HCT116 (cell line): ENCODE results near the gene ADM5. TPM values are rescaled to one million over a fixed set of nuclear protein-coding genes. Genes with fewer than 3 reads are reported as not detected.
A peak's percentile ranks its signal among the peaks of the same experiment; 100 is the strongest.

Experiments
- ATAC-seq: fragments of 200-7000 bp; cut with Tn5 transposase; 2 replicates; pipeline ENCODE4 v1.9.1; 2020; ENCODE audit warnings: mild to moderate bottlenecking, moderate library complexity
- BruUV-seq: library from RNA; stranded (reverse); fragments of 400-500 nt; replicated peaks from 2 replicates; lab custom pipeline; 2021; lab: Mats Ljungman, UMichigan
- CTCF ChIA-PET: fragments of 300-600 bp; sonication (Branson Sonifier 250); formaldehyde crosslinking; loops from one replicate; lab custom pipeline; 2021; ENCODE audit warnings: antibody characterized with exemption; lab: Charles Lee
- POLR2A ChIA-PET: fragments of 300-600, 350-600 bp; sonication (Branson Sonifier 250); formaldehyde crosslinking; loops from one replicate; lab custom pipeline; 2021; ENCODE audit warnings: antibody characterized with exemption; lab: Charles Lee
- RAD21 ChIA-PET, 2 experiments: fragments of 300-600 bp; sonication (Branson Sonifier 250); formaldehyde crosslinking; loops; one replicate each; lab custom pipeline; 2023; ENCODE audit warnings: low total read pairs in 2 of 2; ENCODE audit not compliant: uncharacterized antibody in 2 of 2, unreplicated experiment in 2 of 2, low non-redundant PET in 1 of 2; lab: Charles Lee
- DNase-seq: peaks from one replicate; pipeline ENCODE4 v3.0.0-alpha.2; 2010; ENCODE audit warnings: low read depth, low spot score
- H2AFZ ChIP-seq: fragments of 200-600 bp; shearing (Covaris generic), sonication (generic); 2 replicates; pipeline ENCODE4 v1.6.1; 2017; ENCODE audit warnings: low read depth, mixed run types, mixed read lengths, antibody characterized with exemption, low read length; ENCODE audit not compliant: poor library complexity, severe bottlenecking
- H3K27ac ChIP-seq: 2 replicates; pipeline ENCODE4 v1.5.1; 2012; ENCODE audit warnings: low read depth, low read length
- H3K27me3 ChIP-seq: fragments of 200-600 bp; sonication (generic); 2 replicates; pipeline ENCODE4 v1.6.1; 2016; ENCODE audit warnings: mixed run types, low read length, mixed read lengths; ENCODE audit not compliant: insufficient read depth
- H3K36me3 ChIP-seq, 2 experiments: fragments of 200-500 bp in 1 of 2; fragments of 200-600 bp in 1 of 2; sonication (Bioruptor generic) in 1 of 2; sonication (generic) in 1 of 2; 2 replicates each; pipeline versions ENCODE4 v1.5.1 to v1.6.1; 2014 to 2016; ENCODE audit warnings: low read length in 2 of 2, inconsistent platforms in 1 of 2, mixed read lengths in 1 of 2, mixed run types in 1 of 2; ENCODE audit not compliant: insufficient read depth in 2 of 2, control insufficient read depth in 1 of 2
- H3K4me1 ChIP-seq, 2 experiments: fragments of 200-600 bp in 1 of 2; sonication (generic) in 1 of 2; 2 replicates each; pipeline versions ENCODE4 v1.5.1 to v1.6.1; 2012 to 2017; ENCODE audit warnings: low read length in 2 of 2, inconsistent platforms in 1 of 2, mild to moderate bottlenecking in 1 of 2, mixed read lengths in 1 of 2, mixed run types in 1 of 2, moderate library complexity in 1 of 2; ENCODE audit not compliant: insufficient read depth in 2 of 2, control insufficient read depth in 1 of 2
- H3K4me2 ChIP-seq: fragments of 200-600 bp; sonication (generic); 2 replicates; pipeline ENCODE4 v1.6.1; 2017; ENCODE audit warnings: mixed run types, low read length, mixed read lengths
- H3K4me3 ChIP-seq, 2 experiments: fragments of 200-600 bp in 1 of 2; sonication (generic) in 1 of 2; replicated peaks in 1 of 2; 2 replicates each; pipeline ENCODE4 v1.5.1; 2011 to 2016; ENCODE audit warnings: low read length in 2 of 2, control low read depth in 1 of 2, low read depth in 1 of 2, mild to moderate bottlenecking in 1 of 2, mixed read lengths in 1 of 2, mixed run types in 1 of 2
- H3K79me2 ChIP-seq: fragments of 200-600 bp; sonication (generic); 2 replicates; pipeline ENCODE4 v1.6.1; 2017; ENCODE audit warnings: mild to moderate bottlenecking, mixed run types, low read length, moderate library complexity, mixed read lengths; ENCODE audit not compliant: insufficient read depth
- H3K9ac ChIP-seq: fragments of 200-600 bp; sonication (generic); 2 replicates; pipeline ENCODE4 v1.6.1; 2016; ENCODE audit warnings: low read length, mixed read lengths
- H3K9me2 ChIP-seq: fragments of 200-600 bp; sonication (generic), shearing (Covaris generic); 2 replicates; pipeline ENCODE4 v1.6.1; 2017; ENCODE audit warnings: mixed run types, mild to moderate bottlenecking, moderate library complexity; ENCODE audit not compliant: insufficient read depth
- H3K9me3 ChIP-seq, 2 experiments: fragments of 200-500 bp in 1 of 2; fragments of 200-600 bp in 1 of 2; sonication (Bioruptor generic) in 1 of 2; sonication (generic) in 1 of 2; 2 replicates each; pipeline ENCODE4 v1.6.1; 2014 to 2017; ENCODE audit warnings: low read length in 2 of 2, mixed read lengths in 2 of 2, inconsistent platforms in 1 of 2, low read depth in 1 of 2, mild to moderate bottlenecking in 1 of 2, mixed run types in 1 of 2, moderate library complexity in 1 of 2; ENCODE audit not compliant: control insufficient read depth in 1 of 2, insufficient read depth in 1 of 2
- H4K20me1 ChIP-seq: fragments of 200-600 bp; sonication (generic), shearing (Covaris generic); 2 replicates; pipeline ENCODE4 v1.6.1; 2017; ENCODE audit warnings: mixed run types, mild to moderate bottlenecking, moderate library complexity; ENCODE audit not compliant: insufficient read depth
- CEBPB ChIP-seq: IDR thresholded peaks from 2 replicates; pipeline ENCODE4 v1.6.1; 2012; ENCODE audit warnings: low read depth
- EGR1 ChIP-seq: IDR thresholded peaks from 2 replicates; pipeline ENCODE4 v1.6.1; 2012; ENCODE audit warnings: low read depth
- ELF1 ChIP-seq: IDR thresholded peaks from 2 replicates; pipeline ENCODE4 v1.6.1; 2012; ENCODE audit warnings: low read depth, borderline replicate concordance
- EZH2 ChIP-seq: fragments of 200-600 bp; sonication (generic); IDR thresholded peaks from 2 replicates; pipeline ENCODE4 v1.6.1; 2017; ENCODE audit warnings: antibody characterized with exemption, mixed run types
- EZH2phosphoT487 ChIP-seq: fragments of 200-600 bp; IDR thresholded peaks from 2 replicates; pipeline ENCODE4 v1.6.1; 2018; ENCODE audit warnings: antibody characterized with exemption, borderline replicate concordance
- FOSL1 ChIP-seq: IDR thresholded peaks from 2 replicates; pipeline ENCODE4 v1.6.1; 2012; ENCODE audit warnings: low read depth
- JUND ChIP-seq: IDR thresholded peaks from 2 replicates; pipeline ENCODE4 v1.6.1; 2012
- POLR2A ChIP-seq: IDR thresholded peaks from 2 replicates; pipeline ENCODE4 v1.7.0; 2011; ENCODE audit warnings: borderline replicate concordance; ENCODE audit not compliant: insufficient read depth, insufficient read length; ENCODE audit errors: extremely low read depth
- POLR2AphosphoS5 ChIP-seq: IDR thresholded peaks from 2 replicates; pipeline ENCODE4 v1.6.1; 2011; ENCODE audit warnings: mild to moderate bottlenecking, low read depth, low read length, moderate library complexity
- RAD21 ChIP-seq: IDR thresholded peaks from 2 replicates; pipeline ENCODE4 v1.6.1; 2012; ENCODE audit warnings: low read depth, mild to moderate bottlenecking
- SP1 ChIP-seq: IDR thresholded peaks from 2 replicates; pipeline ENCODE4 v1.6.1; 2012; ENCODE audit warnings: low read depth
- SRF ChIP-seq: IDR thresholded peaks from 2 replicates; pipeline ENCODE4 v1.6.1; 2012; ENCODE audit warnings: low read depth
- TCF7L2 ChIP-seq: IDR thresholded peaks from 2 replicates; pipeline ENCODE4 v1.7.0; 2011; ENCODE audit warnings: borderline replicate concordance, inconsistent platforms; ENCODE audit not compliant: insufficient read depth, insufficient read length; ENCODE audit errors: extremely low read depth
- YY1 ChIP-seq: IDR thresholded peaks from 2 replicates; pipeline ENCODE4 v1.6.1; 2011; ENCODE audit warnings: low read length, low read depth, moderate library complexity, mild to moderate bottlenecking; ENCODE audit not compliant: insufficient replicate concordance; ENCODE audit errors: extremely low read depth
- ZFX ChIP-seq: fragments of 450-650 bp; IDR thresholded peaks from 2 replicates; pipeline ENCODE4 v1.6.1; 2017
- ZNF274 ChIP-seq: fragments of 200-500 bp; sonication (Bioruptor generic); IDR thresholded peaks from 2 replicates; pipeline ENCODE4 v1.6.1; 2014; ENCODE audit warnings: mild to moderate bottlenecking, low read depth, low read length, inconsistent platforms
- intact Hi-C: fragments of 100-400 bp; cut with micrococcal nuclease; formaldehyde crosslinking; loops from 2 replicates; pipeline ENCODE4 v1.10.0; 2022
- total RNA-seq: library from RNA; stranded (reverse); gene quantifications from one replicate; pipeline ENCODE4 v1.2.1, GENCODE V29; 2021; ENCODE audit not compliant: unreplicated experiment
- TF ChIP-seq, protein P1 (sequence below): IDR thresholded peaks from 2 replicates; pipeline ENCODE4 v1.6.1; 2011; ENCODE audit warnings: mild to moderate bottlenecking, low read length, moderate library complexity; ENCODE audit not compliant: insufficient replicate concordance; ENCODE audit errors: extremely low read depth
- TF ChIP-seq, protein P2 (sequence below): IDR thresholded peaks from 2 replicates; pipeline ENCODE4 v1.6.1; 2012
- TF ChIP-seq, protein P3 (sequence below): IDR thresholded peaks from 2 replicates; pipeline ENCODE4 v1.6.1; 2012; ENCODE audit warnings: low read depth
- TF ChIP-seq, protein P4 (sequence below): IDR thresholded peaks from 2 replicates; pipeline ENCODE4 v1.6.1; 2012

Gene ADM5
- total RNA-seq, 1 experiment from 2014 or later = 12.1 TPM

DNA sequence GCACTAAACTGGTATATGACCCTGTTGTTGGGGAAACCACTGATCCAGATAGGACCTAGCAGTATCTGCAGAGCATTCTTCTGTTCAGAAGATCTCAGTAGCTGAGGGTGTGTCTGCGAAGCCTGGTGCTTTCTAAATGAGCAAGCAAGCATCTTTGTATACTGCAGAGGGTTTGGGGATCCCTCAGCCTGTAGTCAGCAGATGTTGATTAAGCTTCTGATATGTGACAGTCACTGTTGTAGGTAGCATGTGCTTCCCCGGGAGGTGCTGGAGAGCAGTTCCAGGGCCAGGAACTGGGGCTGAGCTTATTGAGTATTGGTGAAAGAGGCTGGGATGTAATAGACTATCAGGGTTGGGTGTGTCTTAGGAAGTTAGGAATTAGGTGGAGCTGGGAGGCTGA, 45.9 kb upstream of the ADM5 start:
- DNase-seq (no peak), ATAC-seq (no peak)
- Histone ChIP-seq H3K9me3 (no peaks in the 10 kb centered on the region), H4K20me1 (no peaks in the 10 kb centered on the region), H3K27me3 (no peaks in the 10 kb centered on the region), H3K79me2 (peaks cover 70% of the 10 kb centered on the region), H2AFZ (no peak overlapping the region), H3K4me2 (peak overlapping the region; percentile 81), H3K4me3 (peak overlapping the region; percentile 75 to 92), H3K4me1 (peaks cover 12 to 28% of the 10 kb centered on the region in 2 experiments), H3K27ac (peak overlapping the region; percentile 90; the same call in 1 of the 2 replicates), H3K9me2 (no peaks in the 10 kb centered on the region), H3K9ac (peak overlapping the region; percentile 99), H3K36me3 (peaks cover 13 to 16% of the 10 kb centered on the region in 2 experiments; a peak in 3 of 4 replicates)
- ChIA-PET CTCF (interaction anchor here (0.9 kb wide), 1 partner anchor 37 kb away, joined by 3 read pairs; no protein-coding TSS in a partner anchor), RAD21 (no interaction called here), POLR2A (interaction anchor here (1.0 to 1.3 kb wide), 2 partner anchors 21 to 33 kb away, joined by 3 to 8 read pairs; no protein-coding TSS in a partner anchor)
- TF ChIP-seq ZFX (no peak), POLR2A (no peak), CEBPB (no peak), SRF (no peak), EZH2phosphoT487 (no peak), RAD21 (no peak), EGR1 (no peak), YY1 (no peak), JUND (no peak), ELF1 (no peak), FOSL1 (no peak), TCF7L2 (no peak), ZNF274 (no peak), SP1 (no peak), POLR2AphosphoS5 (no peak), EZH2 (no peak)
- TF ChIP-seq, protein P1, sequence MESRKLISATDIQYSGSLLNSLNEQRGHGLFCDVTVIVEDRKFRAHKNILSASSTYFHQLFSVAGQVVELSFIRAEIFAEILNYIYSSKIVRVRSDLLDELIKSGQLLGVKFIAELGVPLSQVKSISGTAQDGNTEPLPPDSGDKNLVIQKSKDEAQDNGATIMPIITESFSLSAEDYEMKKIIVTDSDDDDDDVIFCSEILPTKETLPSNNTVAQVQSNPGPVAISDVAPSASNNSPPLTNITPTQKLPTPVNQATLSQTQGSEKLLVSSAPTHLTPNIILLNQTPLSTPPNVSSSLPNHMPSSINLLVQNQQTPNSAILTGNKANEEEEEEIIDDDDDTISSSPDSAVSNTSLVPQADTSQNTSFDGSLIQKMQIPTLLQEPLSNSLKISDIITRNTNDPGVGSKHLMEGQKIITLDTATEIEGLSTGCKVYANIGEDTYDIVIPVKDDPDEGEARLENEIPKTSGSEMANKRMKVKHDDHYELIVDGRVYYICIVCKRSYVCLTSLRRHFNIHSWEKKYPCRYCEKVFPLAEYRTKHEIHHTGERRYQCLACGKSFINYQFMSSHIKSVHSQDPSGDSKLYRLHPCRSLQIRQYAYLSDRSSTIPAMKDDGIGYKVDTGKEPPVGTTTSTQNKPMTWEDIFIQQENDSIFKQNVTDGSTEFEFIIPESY = no peak
- TF ChIP-seq, protein P2, sequence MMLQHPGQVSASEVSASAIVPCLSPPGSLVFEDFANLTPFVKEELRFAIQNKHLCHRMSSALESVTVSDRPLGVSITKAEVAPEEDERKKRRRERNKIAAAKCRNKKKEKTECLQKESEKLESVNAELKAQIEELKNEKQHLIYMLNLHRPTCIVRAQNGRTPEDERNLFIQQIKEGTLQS = no peak
- TF ChIP-seq, protein P3, sequence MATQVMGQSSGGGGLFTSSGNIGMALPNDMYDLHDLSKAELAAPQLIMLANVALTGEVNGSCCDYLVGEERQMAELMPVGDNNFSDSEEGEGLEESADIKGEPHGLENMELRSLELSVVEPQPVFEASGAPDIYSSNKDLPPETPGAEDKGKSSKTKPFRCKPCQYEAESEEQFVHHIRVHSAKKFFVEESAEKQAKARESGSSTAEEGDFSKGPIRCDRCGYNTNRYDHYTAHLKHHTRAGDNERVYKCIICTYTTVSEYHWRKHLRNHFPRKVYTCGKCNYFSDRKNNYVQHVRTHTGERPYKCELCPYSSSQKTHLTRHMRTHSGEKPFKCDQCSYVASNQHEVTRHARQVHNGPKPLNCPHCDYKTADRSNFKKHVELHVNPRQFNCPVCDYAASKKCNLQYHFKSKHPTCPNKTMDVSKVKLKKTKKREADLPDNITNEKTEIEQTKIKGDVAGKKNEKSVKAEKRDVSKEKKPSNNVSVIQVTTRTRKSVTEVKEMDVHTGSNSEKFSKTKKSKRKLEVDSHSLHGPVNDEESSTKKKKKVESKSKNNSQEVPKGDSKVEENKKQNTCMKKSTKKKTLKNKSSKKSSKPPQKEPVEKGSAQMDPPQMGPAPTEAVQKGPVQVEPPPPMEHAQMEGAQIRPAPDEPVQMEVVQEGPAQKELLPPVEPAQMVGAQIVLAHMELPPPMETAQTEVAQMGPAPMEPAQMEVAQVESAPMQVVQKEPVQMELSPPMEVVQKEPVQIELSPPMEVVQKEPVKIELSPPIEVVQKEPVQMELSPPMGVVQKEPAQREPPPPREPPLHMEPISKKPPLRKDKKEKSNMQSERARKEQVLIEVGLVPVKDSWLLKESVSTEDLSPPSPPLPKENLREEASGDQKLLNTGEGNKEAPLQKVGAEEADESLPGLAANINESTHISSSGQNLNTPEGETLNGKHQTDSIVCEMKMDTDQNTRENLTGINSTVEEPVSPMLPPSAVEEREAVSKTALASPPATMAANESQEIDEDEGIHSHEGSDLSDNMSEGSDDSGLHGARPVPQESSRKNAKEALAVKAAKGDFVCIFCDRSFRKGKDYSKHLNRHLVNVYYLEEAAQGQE = no peak
- TF ChIP-seq, protein P4, sequence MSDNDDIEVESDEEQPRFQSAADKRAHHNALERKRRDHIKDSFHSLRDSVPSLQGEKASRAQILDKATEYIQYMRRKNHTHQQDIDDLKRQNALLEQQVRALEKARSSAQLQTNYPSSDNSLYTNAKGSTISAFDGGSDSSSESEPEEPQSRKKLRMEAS = no peak
- BruUV-seq = no TSS peak
- intact Hi-C loops = no loop called here
